Cardiac fibroblast (primary cell): ENCODE data around the gene UBE3B.

Experiments
- DNase-seq, 2 donors: peaks; one replicate each; pipeline versions ENCODE4 v3.0.0 to v3.0.0-alpha.2; 2010; ENCODE audit warnings: low read depth in 2 of 2
- H3K4me3 ChIP-seq, 2 donors: replicated peaks in 1 of 2; 1 replicate in 1 of 2; 2 replicates in 1 of 2; pipeline ENCODE4 v1.5.1; 2011; ENCODE audit warnings: low read depth in 2 of 2, low read length in 2 of 2, mild to moderate bottlenecking in 2 of 2, moderate library complexity in 1 of 2
- TF ChIP-seq, protein P1 (sequence below): IDR thresholded peaks from one replicate; pipeline ENCODE4 v1.5.1; 2011; ENCODE audit warnings: low read depth, mild to moderate bottlenecking, low read length, inconsistent platforms

Gene UBE3B

DNA sequence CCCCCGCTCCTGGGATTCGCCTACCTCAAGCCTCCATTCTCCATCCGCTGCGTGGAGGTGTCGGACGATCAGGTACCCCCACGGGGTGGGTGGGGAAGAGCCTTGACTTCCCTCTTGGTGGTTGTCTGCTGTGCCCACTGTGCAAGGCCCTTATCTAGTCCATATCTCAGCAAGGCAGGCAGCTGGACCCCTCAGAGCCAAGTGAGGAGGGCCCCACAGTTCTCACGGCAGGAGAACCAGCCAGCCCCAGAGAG lies 56.0 kb downstream of the UBE3B start:
- no peak overlapping the region for H3K4me3 ChIP-seq
- TF ChIP-seq, protein P1, sequence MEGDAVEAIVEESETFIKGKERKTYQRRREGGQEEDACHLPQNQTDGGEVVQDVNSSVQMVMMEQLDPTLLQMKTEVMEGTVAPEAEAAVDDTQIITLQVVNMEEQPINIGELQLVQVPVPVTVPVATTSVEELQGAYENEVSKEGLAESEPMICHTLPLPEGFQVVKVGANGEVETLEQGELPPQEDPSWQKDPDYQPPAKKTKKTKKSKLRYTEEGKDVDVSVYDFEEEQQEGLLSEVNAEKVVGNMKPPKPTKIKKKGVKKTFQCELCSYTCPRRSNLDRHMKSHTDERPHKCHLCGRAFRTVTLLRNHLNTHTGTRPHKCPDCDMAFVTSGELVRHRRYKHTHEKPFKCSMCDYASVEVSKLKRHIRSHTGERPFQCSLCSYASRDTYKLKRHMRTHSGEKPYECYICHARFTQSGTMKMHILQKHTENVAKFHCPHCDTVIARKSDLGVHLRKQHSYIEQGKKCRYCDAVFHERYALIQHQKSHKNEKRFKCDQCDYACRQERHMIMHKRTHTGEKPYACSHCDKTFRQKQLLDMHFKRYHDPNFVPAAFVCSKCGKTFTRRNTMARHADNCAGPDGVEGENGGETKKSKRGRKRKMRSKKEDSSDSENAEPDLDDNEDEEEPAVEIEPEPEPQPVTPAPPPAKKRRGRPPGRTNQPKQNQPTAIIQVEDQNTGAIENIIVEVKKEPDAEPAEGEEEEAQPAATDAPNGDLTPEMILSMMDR: no peak
- DNase-seq: no peak

DNA sequence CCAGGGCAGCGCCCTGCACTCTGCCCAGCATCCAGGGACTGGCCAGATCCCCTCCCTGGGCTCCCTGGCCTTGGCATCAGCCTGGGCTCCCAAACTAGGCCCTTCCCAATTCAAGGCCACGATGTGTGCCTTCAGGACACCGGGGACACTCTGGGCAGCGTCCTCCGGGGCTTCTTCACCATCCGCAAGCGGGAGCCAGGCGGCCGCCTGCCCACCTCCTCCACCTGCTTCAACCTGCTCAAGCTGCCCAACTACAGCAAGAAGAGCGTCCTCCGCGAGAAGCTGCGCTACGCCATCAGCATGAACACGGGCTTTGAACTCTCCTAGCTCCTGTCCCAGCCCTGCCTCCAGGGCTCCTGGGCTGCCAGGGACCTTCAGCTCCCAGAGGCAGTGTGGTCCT lies 57.0 kb downstream of the UBE3B start:
- no peak overlapping the region for H3K4me3 ChIP-seq
- TF ChIP-seq, protein P1: no peak
- DNase-seq: no peak

DNA sequence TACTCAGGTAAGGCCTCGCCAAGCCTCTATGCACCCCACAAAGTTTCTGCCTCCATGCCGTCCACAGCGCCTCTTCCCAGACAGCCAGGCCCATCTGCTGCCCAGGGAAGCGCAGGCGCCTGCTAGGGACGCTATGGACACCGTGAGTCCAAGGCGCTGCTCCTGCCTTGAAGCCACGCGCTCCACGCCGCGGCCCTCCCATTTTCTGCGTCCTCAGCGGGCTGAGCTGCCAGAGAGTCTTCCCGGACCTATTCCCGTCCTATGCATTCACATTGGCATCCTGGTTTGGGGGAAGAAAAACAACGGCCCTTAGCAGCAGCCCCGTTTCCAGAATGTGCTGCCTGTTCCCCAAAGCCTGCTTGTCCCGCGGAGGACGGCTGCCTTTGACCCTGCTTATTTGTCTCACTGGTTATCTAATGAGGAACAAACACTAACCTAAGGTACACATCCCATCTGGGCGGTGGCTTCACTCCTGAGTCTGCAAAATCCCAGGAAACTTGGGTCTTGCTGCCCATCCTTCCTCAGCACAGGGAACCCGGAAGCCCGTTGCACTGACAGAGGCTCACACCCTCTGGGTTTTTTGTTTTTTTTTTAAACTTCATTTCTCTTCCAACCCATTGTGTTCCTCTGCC lies 57.9 kb downstream of the UBE3B start:
- H3K4me3 ChIP-seq: no peak overlapping the region
- TF ChIP-seq, protein P1: no peak
- DNase-seq: no peak

DNA sequence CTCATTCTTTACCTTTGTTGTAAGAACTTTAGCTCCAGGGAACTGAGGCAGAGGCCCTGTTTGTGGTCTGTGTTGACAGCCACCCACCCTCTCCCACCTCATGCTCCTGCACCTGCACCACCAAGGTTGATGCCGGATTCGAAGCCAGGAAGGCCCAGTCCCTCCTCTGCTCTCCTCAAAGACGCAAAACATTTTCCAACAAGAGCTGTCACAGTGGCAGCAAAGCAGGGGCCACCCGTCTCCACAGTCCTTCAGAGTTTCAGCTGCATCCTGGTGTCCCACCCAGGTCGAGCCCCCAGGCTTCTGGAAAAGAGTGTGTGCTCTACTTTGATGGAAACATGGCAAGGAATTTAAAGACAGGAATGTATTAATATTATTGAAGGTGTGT lies 58.4 kb downstream of the UBE3B start:
- TF ChIP-seq, protein P1: no peak
- H3K4me3 ChIP-seq: no peak overlapping the region
- DNase-seq: no peak

DNA sequence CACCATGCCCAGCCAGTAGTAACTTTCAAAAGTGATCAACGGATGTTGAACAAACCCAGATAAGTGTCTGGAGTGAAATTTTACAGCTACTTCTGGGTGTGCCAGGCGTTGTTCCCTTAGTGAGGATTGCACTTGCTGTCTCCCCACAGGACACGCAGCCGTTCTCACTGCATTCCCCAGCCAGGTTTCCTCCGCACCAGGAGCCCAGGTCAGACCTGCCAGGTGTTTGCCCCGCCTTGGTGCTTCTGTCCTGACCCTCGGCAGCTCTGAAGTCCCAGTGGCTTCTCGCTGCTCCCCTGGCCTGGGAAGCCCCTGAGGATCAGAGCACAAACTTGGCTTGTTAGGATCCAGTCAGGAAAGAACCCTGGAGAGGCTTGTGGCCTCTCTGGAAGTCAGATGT lies 59.7 kb downstream of the UBE3B start:
- no peak overlapping the region for H3K4me3 ChIP-seq
- TF ChIP-seq, protein P1: no peak
- DNase-seq: no peak

DNA sequence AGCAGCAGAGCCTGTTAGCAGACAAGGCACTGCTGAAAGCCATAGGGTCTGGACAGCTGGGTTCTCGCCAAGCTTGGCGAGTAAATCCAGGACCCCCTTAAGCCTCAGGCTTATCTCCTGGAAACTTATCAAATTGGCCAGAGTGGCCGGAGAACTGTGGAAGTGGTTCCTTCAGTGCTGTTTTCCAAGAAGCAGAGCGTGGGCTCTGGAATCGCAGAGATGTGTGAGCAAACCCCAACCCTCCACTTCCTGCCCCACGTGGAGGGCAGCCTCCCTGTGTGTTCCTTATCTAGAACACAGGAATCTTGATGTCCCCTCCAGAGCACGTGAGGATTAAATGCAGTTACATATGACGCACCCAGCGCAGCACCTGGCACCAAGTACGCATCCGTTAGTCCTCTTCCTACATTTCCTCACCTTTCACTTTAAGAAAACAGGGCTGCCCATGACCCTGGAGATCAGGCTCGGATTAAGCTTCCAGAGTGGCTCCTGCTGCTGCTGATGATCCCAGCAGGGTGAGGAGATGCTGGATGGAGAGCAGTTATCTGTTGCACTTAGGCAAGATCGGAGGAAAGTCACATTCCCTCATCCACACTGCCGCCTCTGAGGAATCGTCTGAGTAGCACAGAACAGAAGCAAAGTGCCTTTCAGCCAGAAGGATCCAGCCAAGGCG lies 60.9 kb downstream of the UBE3B start:
- TF ChIP-seq, protein P1: no peak
- DNase-seq: peak in 1 of 2 donors; percentile 55
- H3K4me3 ChIP-seq: no peak overlapping the region

DNA sequence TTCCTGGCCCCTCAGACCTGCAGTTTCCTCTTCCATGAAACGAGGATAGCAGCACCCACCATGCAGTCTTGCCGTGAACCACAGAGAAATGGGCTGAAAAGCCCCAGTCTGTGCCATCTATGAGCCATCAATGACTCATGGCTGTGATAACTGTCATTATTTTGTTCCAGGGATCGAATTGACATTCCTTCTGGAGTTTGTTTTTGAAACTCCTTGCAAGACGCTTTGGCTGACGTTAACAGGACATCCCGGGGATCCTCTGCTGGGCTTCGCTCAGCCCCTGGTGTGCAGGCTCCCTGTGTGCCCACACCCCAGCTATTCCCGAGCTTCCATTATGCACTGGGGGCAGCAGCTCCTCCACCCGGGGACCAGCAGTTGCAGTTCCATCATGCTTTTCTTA lies 62.1 kb downstream of the UBE3B start:
- TF ChIP-seq, protein P1: no peak

More for the DNA sequence above, 62.1 kb downstream of the UBE3B start:
- H3K4me3 ChIP-seq: no peak overlapping the region
- peak; percentile 27 to 30 for DNase-seq
